ENCODE data around the gene OR14C36.
"Not testable (repeated sequence)": the region's sequence is repeated elsewhere in the genome, so short reads cannot be mapped to it uniquely, and the experiment has no call there.

The OR14C36 gene, protein sequence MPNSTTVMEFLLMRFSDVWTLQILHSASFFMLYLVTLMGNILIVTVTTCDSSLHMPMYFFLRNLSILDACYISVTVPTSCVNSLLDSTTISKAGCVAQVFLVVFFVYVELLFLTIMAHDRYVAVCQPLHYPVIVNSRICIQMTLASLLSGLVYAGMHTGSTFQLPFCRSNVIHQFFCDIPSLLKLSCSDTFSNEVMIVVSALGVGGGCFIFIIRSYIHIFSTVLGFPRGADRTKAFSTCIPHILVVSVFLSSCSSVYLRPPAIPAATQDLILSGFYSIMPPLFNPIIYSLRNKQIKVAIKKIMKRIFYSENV

DNA sequence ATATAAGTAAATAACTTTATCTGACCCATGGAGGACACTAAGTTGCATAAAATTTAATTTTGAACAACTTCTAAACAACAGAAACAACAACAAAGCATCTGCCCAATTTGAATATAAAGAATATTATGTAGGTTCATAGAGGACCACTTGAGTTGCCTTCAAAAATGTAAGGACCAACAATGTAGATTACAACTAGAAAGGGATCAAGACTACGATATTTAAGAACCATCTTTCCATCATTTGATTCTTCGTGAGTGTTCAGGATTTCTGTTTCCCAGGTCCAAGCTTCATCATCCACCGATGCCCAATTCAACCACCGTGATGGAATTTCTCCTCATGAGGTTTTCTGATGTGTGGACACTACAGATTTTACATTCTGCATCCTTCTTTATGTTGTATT, at the start of gene OR14C36:
Gene OR14C36, plus strand, starts transcription at position 301 of the 400 bp plus-strand sequence. Its CDS starts 0 bp downstream, at position 301.
- no peak for DNase-seq

DNA sequence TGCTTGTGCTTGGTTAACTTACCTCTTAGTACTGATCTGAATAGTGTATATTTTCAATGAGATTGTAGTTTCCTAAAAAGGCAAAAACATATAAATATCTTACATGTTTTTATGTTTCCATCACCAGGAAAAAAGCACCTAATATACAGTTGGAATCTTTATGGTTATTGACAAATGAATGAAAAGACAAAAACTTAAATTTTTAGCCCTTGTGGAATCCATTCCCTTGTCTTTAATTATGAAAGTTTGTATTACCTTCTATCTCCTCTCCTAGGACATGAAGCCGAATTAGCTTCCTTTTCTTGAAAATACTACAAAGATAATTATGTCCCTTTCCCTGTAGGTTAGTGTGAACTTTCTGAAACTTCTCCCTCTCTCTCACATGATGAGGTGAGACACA, 45.3 kb upstream of the OR14C36 start, which contains the start of gene OR2T12:
Gene OR2T12, minus strand, starts transcription at position 101 of the 400 bp plus-strand sequence. CDS start 7,846 bp downstream, outside the sequence.
- DNase-seq: no peak

GRCh38 chr1:248305672-248306071, 42.9 kb upstream of the OR14C36 start:
- DNase-seq: not testable (repeated sequence)

DNA sequence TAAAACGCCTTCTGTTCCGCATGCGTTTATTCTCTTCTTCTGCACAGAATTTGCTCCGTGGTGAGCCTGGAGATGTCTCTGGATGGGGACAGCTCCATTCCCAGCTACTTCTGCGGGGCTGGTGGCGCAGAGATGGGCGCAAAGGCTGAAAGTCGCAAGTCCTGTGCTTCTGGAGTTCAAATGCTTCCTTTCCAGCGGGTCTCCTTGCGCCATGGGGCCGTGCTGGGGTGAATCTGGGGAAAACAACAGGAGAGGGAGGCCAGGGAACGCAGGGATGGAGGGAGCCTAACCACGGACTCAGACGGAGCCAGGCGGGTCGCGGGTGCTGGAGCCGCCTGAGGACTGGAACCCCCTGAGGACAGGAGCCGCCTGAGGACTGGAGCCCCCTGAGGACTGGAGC, 42.5 kb upstream of the OR14C36 start:
- no peak for DNase-seq

GRCh38 chr1:248306740-248307139, 41.8 kb upstream of the OR14C36 start:
- DNase-seq: not testable (repeated sequence)

GRCh38 chr1:248316796-248317195, 31.8 kb upstream of the OR14C36 start:
- DNase-seq: no peak

DNA sequence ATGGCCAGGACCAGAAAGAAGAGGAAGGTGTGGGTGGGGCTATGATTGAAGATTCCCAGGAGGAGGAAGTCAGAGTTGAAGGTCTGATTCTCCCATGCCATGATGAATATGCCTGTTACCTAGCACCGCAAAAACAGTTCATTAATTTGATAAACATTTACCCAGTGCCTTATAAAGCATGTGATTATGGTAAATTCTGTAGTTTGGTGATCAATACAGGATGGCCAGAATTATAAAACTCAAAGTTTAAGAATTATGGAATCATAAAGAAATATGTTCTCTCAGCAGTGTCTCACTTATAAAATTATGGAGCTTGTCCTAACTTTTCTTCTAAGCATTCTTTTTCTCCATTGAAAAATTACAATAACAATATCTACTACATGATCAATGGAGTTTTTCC, 24.1 kb upstream of the OR14C36 start, which contains the start of gene OR2M7:
Gene OR2M7, minus strand, starts transcription at position 101 of the 400 bp plus-strand sequence. Its CDS starts 0 bp downstream, at position 101.
- no peak for DNase-seq

DNA sequence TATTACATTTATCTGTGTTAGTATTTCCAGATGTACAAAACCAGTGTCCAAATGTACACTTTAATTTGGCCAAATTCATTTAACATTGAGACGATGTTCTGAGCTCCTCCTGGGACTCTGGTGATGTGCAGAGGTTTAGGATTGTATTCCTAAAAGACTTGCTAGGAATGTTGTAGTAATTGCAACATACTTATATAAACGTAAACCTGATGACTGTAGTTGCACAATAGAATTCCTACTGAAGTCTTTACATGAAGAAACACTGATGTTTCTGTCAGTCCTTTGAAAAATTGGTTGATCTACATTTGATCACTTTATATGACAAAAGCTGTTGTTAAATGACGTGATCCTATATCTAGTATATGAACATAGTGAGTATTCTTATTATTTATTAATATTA, 5.1 kb upstream of the OR14C36 start:
- no peak for DNase-seq

DNA sequence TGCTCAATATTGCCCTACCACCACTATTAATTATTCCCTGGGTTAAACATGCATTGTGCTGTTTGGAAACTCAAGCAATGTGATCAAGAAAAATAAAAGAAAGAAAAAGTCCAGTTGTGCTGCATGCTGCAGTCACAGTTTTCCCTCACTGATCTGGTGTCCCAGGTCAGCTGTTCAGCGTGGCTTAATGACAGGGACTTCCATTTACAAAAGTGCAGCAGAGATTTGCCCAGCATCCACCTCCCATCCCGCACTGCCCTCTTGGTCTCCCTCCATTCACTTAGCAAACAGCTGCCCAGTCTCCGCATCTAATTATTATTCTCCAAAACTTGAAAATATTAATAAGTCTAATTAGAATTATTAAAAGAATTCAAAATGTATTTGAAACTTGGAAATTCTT, 10.8 kb downstream of the OR14C36 start:
- no peak for DNase-seq

DNA sequence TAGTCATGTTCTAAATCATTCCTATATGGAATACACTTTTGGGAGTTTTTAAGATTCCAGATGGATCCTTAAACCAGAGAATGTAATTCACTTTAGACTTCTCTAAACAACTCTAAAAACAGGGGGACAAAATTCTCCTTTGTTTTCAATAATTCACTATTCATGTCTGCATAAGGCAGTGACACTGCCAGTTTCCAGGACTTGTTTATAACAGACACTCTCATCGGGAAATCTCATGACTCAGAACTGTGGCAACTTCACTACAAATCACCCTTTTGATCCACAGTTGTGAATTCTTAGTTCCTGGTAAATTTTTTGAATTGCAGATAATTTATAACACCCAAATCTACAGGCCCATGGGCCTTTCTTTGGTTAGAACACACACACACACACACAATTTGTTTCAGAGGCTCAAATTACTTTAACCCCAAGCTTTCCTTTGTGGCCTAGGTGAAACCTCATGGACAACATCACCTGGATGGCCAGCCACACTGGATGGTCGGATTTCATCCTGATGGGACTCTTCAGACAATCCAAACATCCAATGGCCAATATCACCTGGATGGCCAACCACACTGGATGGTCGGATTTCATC, 12.6 kb downstream of the OR14C36 start, which contains the start of gene OR2T4:
Gene OR2T4, plus strand, starts transcription at position 545 of the 595 bp plus-strand sequence. Its CDS starts 0 bp downstream, at position 545.
- DNase-seq: no peak

DNA sequence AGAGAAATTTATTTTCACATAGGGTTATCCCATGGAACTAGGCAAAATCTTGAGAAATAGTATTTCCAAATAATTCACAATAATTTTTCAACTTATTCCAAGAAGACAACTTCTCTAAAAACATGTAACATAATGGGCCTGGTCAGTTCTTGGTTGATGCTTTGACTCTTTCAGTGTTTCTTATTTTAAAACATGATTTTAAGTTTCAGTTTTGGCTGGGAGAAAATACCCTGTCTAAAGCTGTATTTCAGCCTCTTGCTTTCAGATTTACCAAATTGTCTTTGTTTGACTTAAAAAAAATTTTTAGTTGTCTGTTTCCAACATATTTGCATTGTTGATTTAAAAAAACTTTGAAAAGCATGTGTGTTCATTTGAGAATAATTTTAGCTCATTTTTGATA, 18.0 kb downstream of the OR14C36 start:
- DNase-seq: no peak

DNA sequence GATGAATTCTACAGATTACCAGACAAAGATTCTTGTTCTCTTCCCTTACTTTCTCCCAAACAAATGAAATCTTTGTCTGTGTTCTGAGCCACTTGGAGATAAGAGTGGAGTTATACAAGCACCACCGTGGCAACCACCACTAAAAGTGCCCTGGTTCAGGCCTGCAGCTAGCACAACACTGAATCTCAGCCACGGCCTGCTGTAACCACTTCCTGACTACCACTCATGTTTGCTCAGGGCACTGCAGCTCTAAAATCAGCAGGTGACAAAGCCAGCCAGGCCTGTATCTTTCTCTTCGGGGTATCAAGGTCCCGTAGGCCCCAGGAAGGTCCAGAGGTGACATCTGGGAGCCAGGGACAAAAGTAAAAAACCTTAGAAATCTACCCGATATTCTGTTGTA, 23.8 kb downstream of the OR14C36 start:
- no peak for DNase-seq

- DNase-seq: no peak
Measured at GRCh38 chr1:248373761-248374160, 25.2 kb downstream of the OR14C36 start.

DNA sequence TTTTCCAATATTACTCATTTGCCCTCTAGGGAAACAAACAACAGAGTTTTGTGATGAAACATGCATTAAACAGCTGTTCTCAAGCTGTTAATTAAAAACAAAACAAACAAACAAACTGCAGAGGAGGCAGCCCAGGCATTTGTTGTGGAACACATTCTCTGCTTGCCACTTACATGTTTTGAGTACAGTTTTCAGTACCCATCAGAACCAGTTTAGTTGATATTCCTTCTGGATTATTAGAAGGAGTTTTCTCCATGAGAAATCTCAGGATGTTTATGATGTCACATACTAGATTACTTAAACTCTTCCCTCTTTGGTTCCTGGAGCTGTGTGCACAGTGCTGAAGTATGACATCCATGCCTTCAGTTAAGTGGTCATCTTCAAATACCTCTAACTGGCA, 26.9 kb downstream of the OR14C36 start, which contains the start of gene OR2T6:
Gene OR2T6, plus strand, starts transcription at position 301 of the 400 bp plus-strand sequence. CDS start 11,863 bp downstream, outside the sequence.
- DNase-seq: no peak

DNA sequence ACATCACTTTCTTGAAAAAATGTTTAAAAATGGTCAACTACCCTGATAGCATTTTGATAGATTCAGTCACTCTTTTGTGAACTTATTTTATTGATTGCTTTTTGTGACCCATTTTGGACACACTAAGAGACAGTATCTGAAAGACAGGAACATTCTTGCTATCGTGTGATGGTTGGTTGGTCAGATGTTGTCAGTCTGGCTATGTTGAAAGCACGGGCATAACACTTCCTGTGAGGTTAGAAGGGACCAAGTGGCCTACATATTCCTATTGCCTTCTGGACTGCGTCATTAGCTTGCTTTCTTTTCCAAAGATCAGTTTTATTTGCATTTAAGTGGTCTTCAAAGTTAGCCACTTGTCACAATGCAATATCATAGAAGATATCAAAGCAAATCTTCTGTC, 28.3 kb downstream of the OR14C36 start:
- DNase-seq: no peak

- no peak for DNase-seq
Measured at GRCh38 chr1:248380854-248381253, 32.3 kb downstream of the OR14C36 start.

- DNase-seq: no peak
Measured at GRCh38 chr1:248388426-248388825, 39.9 kb downstream of the OR14C36 start.

DNA sequence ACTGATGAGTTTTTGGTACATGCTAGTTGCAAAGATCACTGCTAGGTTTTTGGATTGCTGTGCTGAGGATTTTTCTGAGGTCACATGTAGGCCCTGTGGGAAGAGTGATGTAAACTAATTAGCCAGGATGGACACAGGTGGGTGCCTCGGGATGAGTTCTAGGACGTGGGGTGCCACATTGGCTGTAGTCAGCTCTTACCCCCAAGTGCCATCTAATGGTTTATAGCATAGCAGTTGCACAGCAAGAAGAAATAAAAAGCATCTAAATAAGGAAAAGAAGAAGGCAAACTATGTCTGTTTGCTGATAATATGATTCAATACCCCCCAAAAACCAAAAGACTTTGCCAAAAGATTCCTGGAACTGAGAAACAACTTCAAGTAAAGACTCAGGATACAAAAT, 44.5 kb downstream of the OR14C36 start:
- DNase-seq: no peak
